ENCODE results near the gene SYNM.

GRCh38 chr15:99168601-99169580, 64.0 kb downstream of the SYNM start:
- TF ChIP-seq, protein P1, sequence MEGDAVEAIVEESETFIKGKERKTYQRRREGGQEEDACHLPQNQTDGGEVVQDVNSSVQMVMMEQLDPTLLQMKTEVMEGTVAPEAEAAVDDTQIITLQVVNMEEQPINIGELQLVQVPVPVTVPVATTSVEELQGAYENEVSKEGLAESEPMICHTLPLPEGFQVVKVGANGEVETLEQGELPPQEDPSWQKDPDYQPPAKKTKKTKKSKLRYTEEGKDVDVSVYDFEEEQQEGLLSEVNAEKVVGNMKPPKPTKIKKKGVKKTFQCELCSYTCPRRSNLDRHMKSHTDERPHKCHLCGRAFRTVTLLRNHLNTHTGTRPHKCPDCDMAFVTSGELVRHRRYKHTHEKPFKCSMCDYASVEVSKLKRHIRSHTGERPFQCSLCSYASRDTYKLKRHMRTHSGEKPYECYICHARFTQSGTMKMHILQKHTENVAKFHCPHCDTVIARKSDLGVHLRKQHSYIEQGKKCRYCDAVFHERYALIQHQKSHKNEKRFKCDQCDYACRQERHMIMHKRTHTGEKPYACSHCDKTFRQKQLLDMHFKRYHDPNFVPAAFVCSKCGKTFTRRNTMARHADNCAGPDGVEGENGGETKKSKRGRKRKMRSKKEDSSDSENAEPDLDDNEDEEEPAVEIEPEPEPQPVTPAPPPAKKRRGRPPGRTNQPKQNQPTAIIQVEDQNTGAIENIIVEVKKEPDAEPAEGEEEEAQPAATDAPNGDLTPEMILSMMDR (IDR thresholded peaks at IDR 0.05) = no peak
- no peak for TF ChIP-seq POLR2A (IDR thresholded peaks at IDR 0.05)

Measured in body of pancreas (tissue), 4 donors.